ENCODE results near the gene MUC12. TPM values are rescaled to one million over a fixed set of nuclear protein-coding genes. Genes with fewer than 3 reads are reported as not detected.
A peak's percentile ranks its signal among the peaks of the same experiment; 100 is the strongest.

MUC12 gene
- total and polyA plus RNA-seq, 2 donors from 2014 or later, result 3.8 TPM; not detected in 1

GRCh38 chr7:101066141-101066832 is 96.9 kb downstream of the MUC12 start:
- TF ChIP-seq CTCF (IDR thresholded peaks at IDR 0.05; ENCODE audit: borderline replicate concordance, extremely low read depth, insufficient read depth), result no peak
- Histone ChIP-seq H3K36me3 (ENCODE audit: control insufficient read depth in 2 of 3, insufficient read depth in 3 of 3, low read length in 3 of 3) (no peaks in the 10 kb centered on the region), H3K27me3 (ENCODE audit: control insufficient read depth, insufficient read depth, low read length) (no peaks in the 10 kb centered on the region), H3K4me3 (ENCODE audit: low read length in 3 of 3) (no peak overlapping the region), H3K4me1 (ENCODE audit: control insufficient read depth in 2 of 3, insufficient read depth in 2 of 3, low read depth in 1 of 3, low read length in 3 of 3) (no peaks in the 10 kb centered on the region), H3K27ac (ENCODE audit: low read depth in 2 of 2, low read length in 2 of 2) (no peak overlapping the region), H3K9ac (ENCODE audit: low read length in 3 of 3) (no peak overlapping the region), H3K9me3 (ENCODE audit: control insufficient read depth in 2 of 3, insufficient read depth in 1 of 3, low read length in 3 of 3) (no peaks in the 10 kb centered on the region)
- FAIRE-seq (no peak), DNase-seq (peak in 4 of 5 donors; percentile 30 to 56 (median 44))
- intact Hi-C loops (cut with DNase I), result no loop called here

- FAIRE-seq, result no peak
- no peaks in the 10 kb centered on the region for H3K36me3 ChIP-seq (ENCODE audit: control insufficient read depth in 2 of 3, insufficient read depth in 3 of 3, low read length in 3 of 3)
These were observed 97.4 kb downstream of the MUC12 start for GRCh38 chr7:101066833-101067177.

GRCh38 chr7:101068401-101068800 is 99.0 kb downstream of the MUC12 start:
- Histone ChIP-seq H3K36me3 (ENCODE audit: control insufficient read depth in 2 of 3, insufficient read depth in 3 of 3, low read length in 3 of 3) (no peaks in the 10 kb centered on the region), H3K9ac (ENCODE audit: low read length in 3 of 3) (no peak overlapping the region), H3K27me3 (ENCODE audit: control insufficient read depth, insufficient read depth, low read length) (no peaks in the 10 kb centered on the region), H3K4me3 (ENCODE audit: low read length in 3 of 3) (no peak overlapping the region), H3K4me1 (ENCODE audit: control insufficient read depth in 2 of 3, insufficient read depth in 2 of 3, low read depth in 1 of 3, low read length in 3 of 3) (no peaks in the 10 kb centered on the region), H3K9me3 (ENCODE audit: control insufficient read depth in 2 of 3, insufficient read depth in 1 of 3, low read length in 3 of 3) (no peaks in the 10 kb centered on the region), H3K27ac (ENCODE audit: low read depth in 2 of 2, low read length in 2 of 2) (no peak overlapping the region)
- FAIRE-seq (no peak), DNase-seq (no peak)
- intact Hi-C loops (cut with DNase I), result no loop called here
- no peak for TF ChIP-seq CTCF (IDR thresholded peaks at IDR 0.05; ENCODE audit: borderline replicate concordance, extremely low read depth, insufficient read depth)

More at GRCh38 chr7:101066833-101067177, 97.4 kb downstream of the MUC12 start:
- TF ChIP-seq CTCF (IDR thresholded peaks at IDR 0.05; ENCODE audit: borderline replicate concordance, extremely low read depth, insufficient read depth), result no peak
- H3K9ac ChIP-seq (ENCODE audit: low read length in 3 of 3), result no peak overlapping the region
- no peaks in the 10 kb centered on the region for H3K27me3 ChIP-seq (ENCODE audit: control insufficient read depth, insufficient read depth, low read length)
- no peaks in the 10 kb centered on the region for H3K9me3 ChIP-seq (ENCODE audit: control insufficient read depth in 2 of 3, insufficient read depth in 1 of 3, low read length in 3 of 3)
- no peaks in the 10 kb centered on the region for H3K4me1 ChIP-seq (ENCODE audit: control insufficient read depth in 2 of 3, insufficient read depth in 2 of 3, low read depth in 1 of 3, low read length in 3 of 3)
- no peak overlapping the region for H3K27ac ChIP-seq (ENCODE audit: low read depth in 2 of 2, low read length in 2 of 2)
- H3K4me3 ChIP-seq (ENCODE audit: low read length in 3 of 3), result no peak overlapping the region
- DNase-seq, result peak in 1 of 5 donors; percentile 45
- intact Hi-C loops (cut with DNase I), result no loop called here

Other genes with a start within 250 kb of the MUC12 start
- gene EPO, start 249.1 kb upstream of the MUC12 start, total RNA-seq, result not detected
- gene EPO, start 249.1 kb upstream of the MUC12 start, polyA plus RNA-seq (ENCODE audit: insufficient read depth, low read depth, low replicate concordance), result not detected
- gene ZAN, start 236.0 kb upstream of the MUC12 start, total RNA-seq, result not detected
- gene ZAN, start 236.0 kb upstream of the MUC12 start, polyA plus RNA-seq (ENCODE audit: insufficient read depth, low read depth, low replicate concordance), result not detected
- gene EPHB4, start 142.0 kb upstream of the MUC12 start, total RNA-seq, result 65.5 TPM
- gene EPHB4, start 142.0 kb upstream of the MUC12 start, polyA plus RNA-seq (ENCODE audit: insufficient read depth, low read depth, low replicate concordance), result 33.2 TPM
- gene SLC12A9, start 116.9 kb upstream of the MUC12 start, total RNA-seq, result 29.9 TPM
- 19.7 TPM for gene SLC12A9, start 116.9 kb upstream of the MUC12 start, polyA plus RNA-seq (ENCODE audit: insufficient read depth, low read depth, low replicate concordance)
- gene TRIP6, start 102.2 kb upstream of the MUC12 start, total RNA-seq, result 74.4 TPM
- gene TRIP6, start 102.2 kb upstream of the MUC12 start, polyA plus RNA-seq (ENCODE audit: insufficient read depth, low read depth, low replicate concordance), result 92.6 TPM
- 127 TPM for gene SRRT, start 94.5 kb upstream of the MUC12 start, total RNA-seq
- gene SRRT, start 94.5 kb upstream of the MUC12 start, polyA plus RNA-seq (ENCODE audit: insufficient read depth, low read depth, low replicate concordance), result 58.2 TPM
- 3.4 TPM for gene UFSP1, start 79.8 kb upstream of the MUC12 start, total RNA-seq
- gene UFSP1, start 79.8 kb upstream of the MUC12 start, polyA plus RNA-seq (ENCODE audit: insufficient read depth, low read depth, low replicate concordance), result 3.8 TPM
- gene ACHE, start 73.7 kb upstream of the MUC12 start, total RNA-seq, result 3.6 TPM
- 1.6 TPM for gene ACHE, start 73.7 kb upstream of the MUC12 start, polyA plus RNA-seq (ENCODE audit: insufficient read depth, low read depth, low replicate concordance)
- gene MUC3A, start 20.0 kb upstream of the MUC12 start, total RNA-seq, result 39.1 TPM
- 0.65 TPM for gene MUC3A, start 20.0 kb upstream of the MUC12 start, polyA plus RNA-seq (ENCODE audit: insufficient read depth, low read depth, low replicate concordance)
- not detected for gene MUC17, start 50.5 kb downstream of the MUC12 start, total RNA-seq
- not detected for gene MUC17, start 50.5 kb downstream of the MUC12 start, polyA plus RNA-seq (ENCODE audit: insufficient read depth, low read depth, low replicate concordance)
- gene TRIM56, start 115.9 kb downstream of the MUC12 start, total RNA-seq, result 54.5 TPM
- gene TRIM56, start 115.9 kb downstream of the MUC12 start, polyA plus RNA-seq (ENCODE audit: insufficient read depth, low read depth, low replicate concordance), result 6.9 TPM
- 9.9 TPM for gene SERPINE1, start 157.5 kb downstream of the MUC12 start, total RNA-seq
- gene SERPINE1, start 157.5 kb downstream of the MUC12 start, polyA plus RNA-seq (ENCODE audit: insufficient read depth, low read depth, low replicate concordance), result 3.5 TPM
- gene AP1S1, start 184.9 kb downstream of the MUC12 start, total RNA-seq, result 50.4 TPM
- gene AP1S1, start 184.9 kb downstream of the MUC12 start, polyA plus RNA-seq (ENCODE audit: insufficient read depth, low read depth, low replicate concordance), result 133 TPM
- gene VGF, start 196.0 kb downstream of the MUC12 start, total RNA-seq, result 0.38 TPM
- gene VGF, start 196.0 kb downstream of the MUC12 start, polyA plus RNA-seq (ENCODE audit: insufficient read depth, low read depth, low replicate concordance), result 2.2 TPM
- gene NAT16, start 210.7 kb downstream of the MUC12 start, total RNA-seq, result not detected
- gene NAT16, start 210.7 kb downstream of the MUC12 start, polyA plus RNA-seq (ENCODE audit: insufficient read depth, low read depth, low replicate concordance), result not detected
- 0.25 TPM for gene MOGAT3, start 231.5 kb downstream of the MUC12 start, total RNA-seq
- gene MOGAT3, start 231.5 kb downstream of the MUC12 start, polyA plus RNA-seq (ENCODE audit: insufficient read depth, low read depth, low replicate concordance), result 0.37 TPM
- 78.8 TPM for gene PLOD3, start 248.0 kb downstream of the MUC12 start, total RNA-seq
- 53.5 TPM for gene PLOD3, start 248.0 kb downstream of the MUC12 start, polyA plus RNA-seq (ENCODE audit: insufficient read depth, low read depth, low replicate concordance)
- gene ZNHIT1, start 248.6 kb downstream of the MUC12 start, total RNA-seq, result 74.9 TPM
- 208 TPM for gene ZNHIT1, start 248.6 kb downstream of the MUC12 start, polyA plus RNA-seq (ENCODE audit: insufficient read depth, low read depth, low replicate concordance)

Measured in kidney (tissue), 14 donors.